ENCODE results near the gene SHOX.

The SHOX gene

DNA sequence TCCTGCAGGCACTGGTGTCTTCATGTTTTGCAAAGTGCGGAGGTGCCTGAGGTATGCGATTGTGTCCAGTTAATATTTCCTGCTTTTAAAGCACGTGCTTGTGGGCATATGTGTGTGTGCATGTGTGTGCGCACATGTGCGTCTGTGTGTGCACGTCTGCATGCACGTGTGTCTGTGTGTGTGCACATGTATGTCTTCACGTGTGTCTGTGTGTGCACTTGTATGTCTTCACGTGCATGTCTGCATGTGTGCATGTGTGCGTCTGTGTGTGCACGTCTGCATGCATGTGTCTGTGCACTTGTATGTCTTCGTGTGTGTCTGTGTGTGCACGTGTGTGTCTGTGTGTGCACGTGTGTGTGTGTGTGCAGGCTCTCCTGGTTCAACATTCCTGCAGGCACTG, 49.5 kb downstream of the SHOX start:
- no peaks in the 10 kb centered on the region for H3K4me1 ChIP-seq (ENCODE audit: low read depth, poor library complexity, severe bottlenecking)
- H3K79me2 ChIP-seq (ENCODE audit: insufficient read depth, low read depth), result no peaks in the 10 kb centered on the region
- H3K9ac ChIP-seq, result no peak overlapping the region
- no peaks in the 10 kb centered on the region for H3K36me3 ChIP-seq (ENCODE audit: insufficient read depth)
- TF ChIP-seq, protein P1, sequence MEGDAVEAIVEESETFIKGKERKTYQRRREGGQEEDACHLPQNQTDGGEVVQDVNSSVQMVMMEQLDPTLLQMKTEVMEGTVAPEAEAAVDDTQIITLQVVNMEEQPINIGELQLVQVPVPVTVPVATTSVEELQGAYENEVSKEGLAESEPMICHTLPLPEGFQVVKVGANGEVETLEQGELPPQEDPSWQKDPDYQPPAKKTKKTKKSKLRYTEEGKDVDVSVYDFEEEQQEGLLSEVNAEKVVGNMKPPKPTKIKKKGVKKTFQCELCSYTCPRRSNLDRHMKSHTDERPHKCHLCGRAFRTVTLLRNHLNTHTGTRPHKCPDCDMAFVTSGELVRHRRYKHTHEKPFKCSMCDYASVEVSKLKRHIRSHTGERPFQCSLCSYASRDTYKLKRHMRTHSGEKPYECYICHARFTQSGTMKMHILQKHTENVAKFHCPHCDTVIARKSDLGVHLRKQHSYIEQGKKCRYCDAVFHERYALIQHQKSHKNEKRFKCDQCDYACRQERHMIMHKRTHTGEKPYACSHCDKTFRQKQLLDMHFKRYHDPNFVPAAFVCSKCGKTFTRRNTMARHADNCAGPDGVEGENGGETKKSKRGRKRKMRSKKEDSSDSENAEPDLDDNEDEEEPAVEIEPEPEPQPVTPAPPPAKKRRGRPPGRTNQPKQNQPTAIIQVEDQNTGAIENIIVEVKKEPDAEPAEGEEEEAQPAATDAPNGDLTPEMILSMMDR (conservative IDR thresholded peaks at IDR 0.05; ENCODE audit: low read depth, low read length), result no peak
- no peak overlapping the region for H3K4me2 ChIP-seq
- no peak overlapping the region for H3K4me3 ChIP-seq (IDR thresholded peaks at IDR 0.05; ENCODE audit: insufficient read depth, low read depth, low read length)
- no peaks in the 10 kb centered on the region; the same call in 1 of the 2 replicates for H3K27me3 ChIP-seq (ENCODE audit: insufficient read depth, low read depth)
- H4K20me1 ChIP-seq (ENCODE audit: insufficient read depth), result no peaks in the 10 kb centered on the region
- no peak overlapping the region for H3K27ac ChIP-seq
- H2AFZ ChIP-seq (ENCODE audit: low read depth), result no peak overlapping the region

DNA sequence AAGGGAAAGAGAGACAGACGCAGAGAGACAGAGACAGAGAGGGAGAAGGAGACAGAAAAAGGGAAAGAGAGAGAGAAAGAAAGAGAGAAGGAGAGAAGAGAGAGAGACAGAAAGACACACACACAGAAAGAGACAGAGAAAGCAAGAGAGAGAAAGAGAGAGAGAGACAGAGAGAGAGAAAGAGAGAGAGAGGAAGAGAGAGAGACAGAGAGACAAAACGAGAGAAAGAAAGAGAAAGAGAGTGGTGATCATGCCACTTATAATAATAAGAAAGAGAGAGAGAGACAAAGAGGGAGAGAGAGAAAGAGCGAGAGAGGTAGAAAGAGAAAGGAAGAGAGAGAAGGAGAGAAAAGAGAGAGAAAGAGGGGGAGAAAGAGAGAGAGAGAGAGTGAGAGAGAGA, 51.4 kb downstream of the SHOX start:
- Histone ChIP-seq H3K4me1 (ENCODE audit: low read depth, poor library complexity, severe bottlenecking) (no peaks in the 10 kb centered on the region), H3K36me3 (ENCODE audit: insufficient read depth) (no peaks in the 10 kb centered on the region), H3K9ac (no peak overlapping the region), H3K27me3 (ENCODE audit: insufficient read depth, low read depth) (no peaks in the 10 kb centered on the region; the same call in 1 of the 2 replicates), H2AFZ (ENCODE audit: low read depth) (no peak overlapping the region), H3K4me2 (no peak overlapping the region), H3K27ac (no peak overlapping the region), H3K79me2 (ENCODE audit: insufficient read depth, low read depth) (no peaks in the 10 kb centered on the region), H4K20me1 (ENCODE audit: insufficient read depth) (no peaks in the 10 kb centered on the region), H3K4me3 (IDR thresholded peaks at IDR 0.05; ENCODE audit: insufficient read depth, low read depth, low read length) (no peak overlapping the region)
- TF ChIP-seq, protein P1 (conservative IDR thresholded peaks at IDR 0.05; ENCODE audit: low read depth, low read length), result no peak

DNA sequence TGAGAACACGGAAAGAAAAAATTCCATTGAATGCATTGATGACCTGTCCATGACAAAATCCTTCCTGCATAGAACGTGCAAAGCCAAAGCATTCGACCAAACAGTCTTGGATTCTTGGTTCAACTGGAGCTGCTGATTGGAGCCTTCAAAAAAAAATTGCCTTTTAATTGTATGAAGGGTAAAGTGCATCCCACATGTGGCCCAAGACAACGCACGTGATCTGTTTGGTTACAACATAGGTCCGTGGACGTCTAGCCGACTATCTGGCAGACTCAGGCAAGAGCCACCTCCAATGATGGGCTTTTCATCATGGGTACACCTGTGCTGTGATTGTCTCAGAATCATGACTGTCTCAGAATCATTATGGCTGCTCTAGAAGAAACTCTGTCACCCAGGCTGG, 52.3 kb downstream of the SHOX start:
- Histone ChIP-seq H3K27ac (no peak overlapping the region), H3K4me1 (ENCODE audit: low read depth, poor library complexity, severe bottlenecking) (no peaks in the 10 kb centered on the region), H3K79me2 (ENCODE audit: insufficient read depth, low read depth) (no peaks in the 10 kb centered on the region), H3K9ac (no peak overlapping the region), H3K36me3 (ENCODE audit: insufficient read depth) (no peaks in the 10 kb centered on the region), H3K4me2 (no peak overlapping the region), H3K4me3 (IDR thresholded peaks at IDR 0.05; ENCODE audit: insufficient read depth, low read depth, low read length) (no peak overlapping the region), H4K20me1 (ENCODE audit: insufficient read depth) (no peaks in the 10 kb centered on the region), H2AFZ (ENCODE audit: low read depth) (no peak overlapping the region), H3K27me3 (ENCODE audit: insufficient read depth, low read depth) (no peaks in the 10 kb centered on the region; the same call in 1 of the 2 replicates)
- TF ChIP-seq, protein P1 (conservative IDR thresholded peaks at IDR 0.05; ENCODE audit: low read depth, low read length), result no peak

DNA sequence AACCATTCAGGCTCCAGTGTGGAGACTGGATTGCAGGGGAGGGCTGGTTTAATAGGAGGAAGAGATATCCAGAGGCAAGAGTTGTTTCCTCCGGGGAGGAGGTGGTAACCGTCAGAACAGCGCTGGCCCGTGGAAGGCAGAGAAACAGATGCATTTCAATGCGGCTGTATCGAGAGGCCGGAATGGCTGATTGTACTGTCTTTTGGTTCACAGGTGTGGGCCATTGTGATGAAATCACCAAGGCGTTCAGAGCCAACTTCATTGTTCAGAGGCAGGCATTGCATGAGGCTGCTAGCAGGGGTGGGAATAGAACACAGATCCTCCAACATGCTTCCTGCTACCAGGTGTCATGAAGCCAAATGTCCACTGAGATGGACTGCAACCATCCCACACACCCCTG, 53.0 kb downstream of the SHOX start:
- no peak overlapping the region for H2AFZ ChIP-seq (ENCODE audit: low read depth)
- H3K79me2 ChIP-seq (ENCODE audit: insufficient read depth, low read depth), result no peaks in the 10 kb centered on the region
- TF ChIP-seq, protein P1 (conservative IDR thresholded peaks at IDR 0.05; ENCODE audit: low read depth, low read length), result no peak
- H3K9ac ChIP-seq, result no peak overlapping the region
- no peak overlapping the region for H3K4me2 ChIP-seq
- H3K27me3 ChIP-seq (ENCODE audit: insufficient read depth, low read depth), result no peaks in the 10 kb centered on the region; the same call in 1 of the 2 replicates
- no peaks in the 10 kb centered on the region for H3K36me3 ChIP-seq (ENCODE audit: insufficient read depth)
- no peaks in the 10 kb centered on the region for H3K4me1 ChIP-seq (ENCODE audit: low read depth, poor library complexity, severe bottlenecking)
- no peak overlapping the region for H3K4me3 ChIP-seq (IDR thresholded peaks at IDR 0.05; ENCODE audit: insufficient read depth, low read depth, low read length)
- H3K27ac ChIP-seq, result no peak overlapping the region
- H4K20me1 ChIP-seq (ENCODE audit: insufficient read depth), result no peaks in the 10 kb centered on the region

Measured in KMS-11 (cell line).